Measurements from ENCODE around the gene TOX3. TPM values are rescaled to one million over a fixed set of nuclear protein-coding genes. Genes with fewer than 3 reads are reported as not detected.

Gene TOX3
- total and polyA plus RNA-seq, 2 of the 13 experiments (the other 11 are each of a cell fraction or from before 2014, with no cell fraction given) = 14.5 to 98.6 TPM

DNA sequence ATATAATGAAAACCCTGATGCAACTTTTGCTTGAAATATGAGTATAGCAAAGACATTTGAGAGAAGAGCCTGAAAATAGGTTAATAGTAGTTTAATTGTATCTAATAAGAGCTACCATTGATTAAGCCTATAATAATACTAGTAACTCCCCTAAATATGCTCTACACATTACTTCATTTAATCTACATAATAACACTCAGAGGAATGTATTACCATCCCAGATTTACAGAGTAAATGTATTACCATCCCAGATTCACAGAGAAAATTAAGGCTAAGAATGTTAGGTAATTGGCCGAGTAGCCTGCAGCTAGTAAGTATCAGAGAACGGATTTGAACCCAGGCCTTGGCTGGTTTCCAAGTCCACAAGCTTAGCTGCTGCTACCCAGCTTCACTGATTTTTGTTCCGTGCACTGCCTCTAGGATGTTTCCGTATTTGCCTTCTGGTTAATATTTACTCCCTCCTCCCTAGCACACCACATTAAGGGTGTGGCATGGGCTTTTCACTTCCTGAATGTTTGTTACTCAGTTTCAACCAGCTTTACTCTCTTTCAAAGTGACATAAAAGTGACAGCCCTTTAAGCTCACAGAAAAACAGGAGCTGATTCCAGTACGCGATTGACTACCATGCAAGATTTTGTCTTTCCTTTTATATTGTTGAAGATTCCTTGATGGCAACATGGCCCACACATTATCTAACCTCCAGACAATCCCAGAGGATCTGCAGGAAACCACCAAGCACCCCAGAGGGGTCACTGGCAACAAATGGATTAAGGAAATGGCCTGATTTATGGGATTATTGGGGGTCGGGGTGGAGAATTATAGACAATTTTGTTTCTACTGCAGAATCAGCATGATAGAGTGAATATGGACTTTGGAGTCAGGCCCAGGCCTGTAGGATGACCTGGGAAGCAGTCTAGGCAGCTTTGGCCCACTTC lies 26.7 kb upstream of the TOX3 start (continued):
- TF ChIP-seq ZNF660 (CRISPR knock-in tag; IDR thresholded peaks at IDR 0.05; ENCODE audit: borderline replicate concordance, low read depth) (no peak), TCF7 (IDR thresholded peaks at IDR 0.05; ENCODE audit: low read depth) (peak; percentile 60; the same call in 1 of the 2 replicates), ZMYM4 (CRISPR knock-in tag; IDR thresholded peaks at IDR 0.05) (peak; percentile 97), ZBTB3 (CRISPR knock-in tag; IDR thresholded peaks at IDR 0.05; ENCODE audit: borderline replicate concordance, low read depth) (0 out of 2 replicates have a peak, but pooled peaks have one; percentile 44), ZNF124 (CRISPR knock-in tag; IDR thresholded peaks at IDR 0.05) (peak; percentile 79), MIXL1 (CRISPR knock-in tag; IDR thresholded peaks at IDR 0.05) (peak; percentile 94), ZNF335 (CRISPR knock-in tag; IDR thresholded peaks at IDR 0.05) (no peak), ZNF563 (CRISPR knock-in tag; IDR thresholded peaks at IDR 0.05) (no peak), MEIS2 (CRISPR knock-in tag; IDR thresholded peaks at IDR 0.05) (peak; percentile 90), ZNF121 (CRISPR knock-in tag; IDR thresholded peaks at IDR 0.05) (no peak), ZBTB38 (CRISPR knock-in tag; IDR thresholded peaks at IDR 0.05) (no peak), ZNF83 (CRISPR knock-in tag; IDR thresholded peaks at IDR 0.05; ENCODE audit: borderline replicate concordance) (no peak), ARHGAP35 (CRISPR knock-in tag; IDR thresholded peaks at IDR 0.05; ENCODE audit: borderline replicate concordance) (no peak), ZNF512 (CRISPR knock-in tag; IDR thresholded peaks at IDR 0.05) (no peak), ATRX (CRISPR knock-in tag; IDR thresholded peaks at IDR 0.05; ENCODE audit: borderline replicate concordance) (no peak), KMT2A (CRISPR knock-in tag; IDR thresholded peaks at IDR 0.05) (no peak; the same call in 1 of the 2 replicates), RELA (CRISPR knock-in tag; IDR thresholded peaks at IDR 0.05) (no peak)
- TF ChIP-seq, protein P1, sequence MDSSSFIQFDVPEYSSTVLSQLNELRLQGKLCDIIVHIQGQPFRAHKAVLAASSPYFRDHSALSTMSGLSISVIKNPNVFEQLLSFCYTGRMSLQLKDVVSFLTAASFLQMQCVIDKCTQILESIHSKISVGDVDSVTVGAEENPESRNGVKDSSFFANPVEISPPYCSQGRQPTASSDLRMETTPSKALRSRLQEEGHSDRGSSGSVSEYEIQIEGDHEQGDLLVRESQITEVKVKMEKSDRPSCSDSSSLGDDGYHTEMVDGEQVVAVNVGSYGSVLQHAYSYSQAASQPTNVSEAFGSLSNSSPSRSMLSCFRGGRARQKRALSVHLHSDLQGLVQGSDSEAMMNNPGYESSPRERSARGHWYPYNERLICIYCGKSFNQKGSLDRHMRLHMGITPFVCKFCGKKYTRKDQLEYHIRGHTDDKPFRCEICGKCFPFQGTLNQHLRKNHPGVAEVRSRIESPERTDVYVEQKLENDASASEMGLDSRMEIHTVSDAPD (CRISPR knock-in tag; IDR thresholded peaks at IDR 0.05) = 0 out of 2 replicates have a peak, but pooled peaks have one; percentile 64
- TF ChIP-seq, protein P2, sequence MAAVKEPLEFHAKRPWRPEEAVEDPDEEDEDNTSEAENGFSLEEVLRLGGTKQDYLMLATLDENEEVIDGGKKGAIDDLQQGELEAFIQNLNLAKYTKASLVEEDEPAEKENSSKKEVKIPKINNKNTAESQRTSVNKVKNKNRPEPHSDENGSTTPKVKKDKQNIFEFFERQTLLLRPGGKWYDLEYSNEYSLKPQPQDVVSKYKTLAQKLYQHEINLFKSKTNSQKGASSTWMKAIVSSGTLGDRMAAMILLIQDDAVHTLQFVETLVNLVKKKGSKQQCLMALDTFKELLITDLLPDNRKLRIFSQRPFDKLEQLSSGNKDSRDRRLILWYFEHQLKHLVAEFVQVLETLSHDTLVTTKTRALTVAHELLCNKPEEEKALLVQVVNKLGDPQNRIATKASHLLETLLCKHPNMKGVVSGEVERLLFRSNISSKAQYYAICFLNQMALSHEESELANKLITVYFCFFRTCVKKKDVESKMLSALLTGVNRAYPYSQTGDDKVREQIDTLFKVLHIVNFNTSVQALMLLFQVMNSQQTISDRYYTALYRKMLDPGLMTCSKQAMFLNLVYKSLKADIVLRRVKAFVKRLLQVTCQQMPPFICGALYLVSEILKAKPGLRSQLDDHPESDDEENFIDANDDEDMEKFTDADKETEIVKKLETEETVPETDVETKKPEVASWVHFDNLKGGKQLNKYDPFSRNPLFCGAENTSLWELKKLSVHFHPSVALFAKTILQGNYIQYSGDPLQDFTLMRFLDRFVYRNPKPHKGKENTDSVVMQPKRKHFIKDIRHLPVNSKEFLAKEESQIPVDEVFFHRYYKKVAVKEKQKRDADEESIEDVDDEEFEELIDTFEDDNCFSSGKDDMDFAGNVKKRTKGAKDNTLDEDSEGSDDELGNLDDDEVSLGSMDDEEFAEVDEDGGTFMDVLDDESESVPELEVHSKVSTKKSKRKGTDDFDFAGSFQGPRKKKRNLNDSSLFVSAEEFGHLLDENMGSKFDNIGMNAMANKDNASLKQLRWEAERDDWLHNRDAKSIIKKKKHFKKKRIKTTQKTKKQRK (IDR thresholded peaks at IDR 0.05; ENCODE audit: low read length) = no peak
- TF ChIP-seq, protein P3, sequence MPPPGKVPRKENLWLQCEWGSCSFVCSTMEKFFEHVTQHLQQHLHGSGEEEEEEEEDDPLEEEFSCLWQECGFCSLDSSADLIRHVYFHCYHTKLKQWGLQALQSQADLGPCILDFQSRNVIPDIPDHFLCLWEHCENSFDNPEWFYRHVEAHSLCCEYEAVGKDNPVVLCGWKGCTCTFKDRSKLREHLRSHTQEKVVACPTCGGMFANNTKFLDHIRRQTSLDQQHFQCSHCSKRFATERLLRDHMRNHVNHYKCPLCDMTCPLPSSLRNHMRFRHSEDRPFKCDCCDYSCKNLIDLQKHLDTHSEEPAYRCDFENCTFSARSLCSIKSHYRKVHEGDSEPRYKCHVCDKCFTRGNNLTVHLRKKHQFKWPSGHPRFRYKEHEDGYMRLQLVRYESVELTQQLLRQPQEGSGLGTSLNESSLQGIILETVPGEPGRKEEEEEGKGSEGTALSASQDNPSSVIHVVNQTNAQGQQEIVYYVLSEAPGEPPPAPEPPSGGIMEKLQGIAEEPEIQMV (CRISPR knock-in tag; IDR thresholded peaks at IDR 0.05; ENCODE audit: low read depth) = 0 out of 2 replicates have a peak, but pooled peaks have one; percentile 40
